NCI-H1694 treated with DMSO at 0.1 percent for 48 hours (cell line): ENCODE measurements around the gene FNDC1.

Source experiments
- DNase-seq: peaks from one replicate; lab custom pipeline; 2025; lab: John Stamatoyannopoulos, UW

The FNDC1 gene

GRCh38 chr6:159307246-159307790 lies 138.1 kb downstream of the FNDC1 start:
- DNase-seq = no peak

GRCh38 chr6:159308198-159308597 lies 139.0 kb downstream of the FNDC1 start:
- DNase-seq = no peak

GRCh38 chr6:159309723-159310122 lies 140.5 kb downstream of the FNDC1 start:
- DNase-seq = no peak

GRCh38 chr6:159311618-159312017 lies 142.4 kb downstream of the FNDC1 start:
- no peak for DNase-seq

GRCh38 chr6:159312206-159312605 lies 143.0 kb downstream of the FNDC1 start:
- no peak for DNase-seq

- no peak for DNase-seq
These were observed 143.8 kb downstream of the FNDC1 start for GRCh38 chr6:159313018-159313417.

- DNase-seq = no peak
These were observed 146.4 kb downstream of the FNDC1 start for GRCh38 chr6:159315562-159315961.

GRCh38 chr6:159317430-159317829 lies 148.2 kb downstream of the FNDC1 start:
- DNase-seq = no peak

GRCh38 chr6:159321267-159321666 lies 152.1 kb downstream of the FNDC1 start:
- DNase-seq = no peak
